Trophoblast cell (in vitro differentiated cells and primary cell): Measurements from ENCODE around the gene DOP1A.

ENCODE experiments used
- DNase-seq, 2 donors: peaks; one replicate each; pipeline ENCODE4 v3.0.0-alpha.2; 2016
- H2AFZ ChIP-seq: 2 replicates; pipeline ENCODE4 v1.6.1; 2013; ENCODE audit warnings: low read length, moderate library complexity, mild to moderate bottlenecking; ENCODE audit not compliant: insufficient read depth, poor library complexity
- H2AK5ac ChIP-seq: 2 replicates; pipeline ENCODE4 v1.6.1; 2013; ENCODE audit warnings: mild to moderate bottlenecking, low read length
- H2BK120ac ChIP-seq: 2 replicates; pipeline ENCODE4 v1.6.1; 2013; ENCODE audit warnings: low read length, mild to moderate bottlenecking, moderate library complexity; ENCODE audit not compliant: insufficient read depth, poor library complexity
- H2BK12ac ChIP-seq: 2 replicates; pipeline ENCODE4 v1.6.1; 2013; ENCODE audit warnings: mild to moderate bottlenecking, low read length, moderate library complexity
- H2BK5ac ChIP-seq: 2 replicates; pipeline ENCODE4 v1.6.1; 2013; ENCODE audit warnings: low read length, low read depth, moderate library complexity, mild to moderate bottlenecking; ENCODE audit not compliant: poor library complexity
- H3K14ac ChIP-seq: 2 replicates; pipeline ENCODE4 v1.6.1; 2013; ENCODE audit warnings: mild to moderate bottlenecking, low read length
- H3K18ac ChIP-seq: 2 replicates; pipeline ENCODE4 v1.6.1; 2013; ENCODE audit warnings: mild to moderate bottlenecking, low read length
- H3K23ac ChIP-seq: 2 replicates; pipeline ENCODE4 v1.6.1; 2013; ENCODE audit warnings: low read length
- H3K27ac ChIP-seq: 2 replicates; pipeline ENCODE4 v1.5.1; 2013; ENCODE audit warnings: low read depth, mild to moderate bottlenecking, inconsistent platforms, low read length, moderate library complexity
- H3K27me3 ChIP-seq: 2 replicates; pipeline ENCODE4 v1.6.1; 2013; ENCODE audit warnings: inconsistent platforms, mild to moderate bottlenecking, low read length, moderate library complexity; ENCODE audit not compliant: insufficient read depth
- H3K36me3 ChIP-seq, 2 experiments: 1 replicate in 1 of 2; 2 replicates in 1 of 2; pipeline ENCODE4 v1.6.1; 2013; ENCODE audit warnings: low read length in 2 of 2, mild to moderate bottlenecking in 2 of 2, moderate library complexity in 1 of 2; ENCODE audit not compliant: insufficient read depth in 2 of 2, control insufficient read depth in 1 of 2
- H3K4ac ChIP-seq: 2 replicates; pipeline ENCODE4 v1.6.1; 2013; ENCODE audit warnings: low read depth, mild to moderate bottlenecking, low read length, moderate library complexity
- H3K4me1 ChIP-seq, 2 experiments: 1 replicate in 1 of 2; 2 replicates in 1 of 2; pipeline ENCODE4 v1.6.1; 2013; ENCODE audit warnings: low read length in 2 of 2, mild to moderate bottlenecking in 2 of 2, moderate library complexity in 1 of 2; ENCODE audit not compliant: insufficient read depth in 2 of 2, control insufficient read depth in 1 of 2
- H3K4me2 ChIP-seq: 2 replicates; pipeline ENCODE4 v1.6.1; 2013; ENCODE audit warnings: inconsistent platforms, mild to moderate bottlenecking, low read length, moderate library complexity
- H3K4me3 ChIP-seq: 2 replicates; pipeline ENCODE4 v1.5.1; 2013; ENCODE audit warnings: mild to moderate bottlenecking, low read depth, low read length, inconsistent platforms
- H3K79me1 ChIP-seq: one replicate; pipeline ENCODE4 v1.6.1; 2013; ENCODE audit warnings: low read length
- H3K79me2 ChIP-seq: 2 replicates; pipeline ENCODE4 v1.6.1; 2013; ENCODE audit warnings: low read length, mild to moderate bottlenecking; ENCODE audit not compliant: control insufficient read depth, insufficient read depth, poor library complexity
- H3K9ac ChIP-seq: 2 replicates; pipeline ENCODE4 v1.6.1; 2013; ENCODE audit warnings: mild to moderate bottlenecking, low read length
- H3K9me3 ChIP-seq: 2 replicates; pipeline ENCODE4 v1.6.1; 2013; ENCODE audit warnings: low read depth, mild to moderate bottlenecking, control low read depth, inconsistent platforms, low read length; ENCODE audit not compliant: insufficient read depth
- H4K12ac ChIP-seq: 2 replicates; pipeline ENCODE4 v1.6.1; 2013; ENCODE audit warnings: low read depth, mild to moderate bottlenecking, low read length, moderate library complexity
- H4K8ac ChIP-seq: 2 replicates; pipeline ENCODE4 v1.6.1; 2013; ENCODE audit warnings: low read depth, mild to moderate bottlenecking, low read length, moderate library complexity
- H4K91ac ChIP-seq: one replicate; pipeline ENCODE4 v1.6.1; 2013; ENCODE audit warnings: low read depth, mild to moderate bottlenecking, low read length, moderate library complexity
- WGBS: extraction: QIAGEN DNeasy Blood & Tissue Kit; methylation state at CpG from one replicate; pipeline ENCODE4 v1.1.7; 2013; ENCODE audit warnings: missing lambda C conversion rate; ENCODE audit not compliant: insufficient read length, insufficient coverage; ENCODE audit errors: extremely low coverage; 5-methylcytosine and 5-hydroxymethylcytosine counted together

The DOP1A gene

GRCh38 chr6:83069633-83070032 lies 2.2 kb downstream of the DOP1A start:
- no peak overlapping the region for H4K91ac ChIP-seq
- H2AK5ac ChIP-seq, result no peak overlapping the region
- H4K8ac ChIP-seq, result no peak overlapping the region
- H3K36me3 ChIP-seq, result no peaks in the 10 kb centered on the region
- no peak overlapping the region for H2BK120ac ChIP-seq
- H4K12ac ChIP-seq, result no peak overlapping the region
- H2AFZ ChIP-seq, result no peak overlapping the region
- no peak for DNase-seq
- H3K4ac ChIP-seq, result no peak overlapping the region
- no peak overlapping the region for H2BK12ac ChIP-seq
- H3K23ac ChIP-seq, result no peak overlapping the region
- H3K4me3 ChIP-seq, result no peak overlapping the region
- no peaks in the 10 kb centered on the region for H3K9me3 ChIP-seq
- H3K9ac ChIP-seq, result no peak overlapping the region
- no peak overlapping the region for H2BK5ac ChIP-seq
- H3K4me1 ChIP-seq, result peaks cover 2% of the 10 kb centered on the region in 2 experiments
- peaks cover 3% of the 10 kb centered on the region for H3K79me2 ChIP-seq
- H3K27ac ChIP-seq, result no peak overlapping the region
- no peak overlapping the region for H3K14ac ChIP-seq
- no peak overlapping the region for H3K4me2 ChIP-seq
- peaks cover 6% of the 10 kb centered on the region for H3K79me1 ChIP-seq
- no peak overlapping the region for H3K18ac ChIP-seq
- H3K27me3 ChIP-seq, result no peaks in the 10 kb centered on the region

DNA sequence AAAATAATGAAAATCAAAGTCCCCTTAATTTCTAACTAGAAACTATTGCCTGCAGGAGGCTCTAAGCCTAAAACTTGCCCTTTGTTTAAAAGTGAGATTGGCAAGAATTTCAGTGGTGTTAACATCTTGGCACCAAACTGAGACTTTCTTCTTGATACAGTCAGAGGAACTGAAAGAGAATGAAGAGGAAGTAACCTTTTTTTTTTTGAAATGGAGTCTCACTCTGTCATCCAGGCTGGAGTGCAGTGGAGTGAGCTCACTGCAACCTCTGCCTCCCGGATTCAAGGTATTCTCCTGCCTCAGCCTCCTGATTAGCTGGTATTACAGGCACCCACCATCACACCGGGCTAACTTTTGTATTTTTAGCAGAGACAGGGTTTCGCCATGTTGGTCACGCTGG lies 3.6 kb downstream of the DOP1A start:
- Histone ChIP-seq H3K4me3 (no peak overlapping the region), H3K36me3 (no peaks in the 10 kb centered on the region), H3K4me2 (no peak overlapping the region), H3K27ac (no peak overlapping the region), H3K9ac (no peak overlapping the region), H3K18ac (no peak overlapping the region), H3K27me3 (no peaks in the 10 kb centered on the region), H3K9me3 (no peaks in the 10 kb centered on the region), H3K14ac (no peak overlapping the region), H2BK12ac (no peak overlapping the region), H3K79me2 (peaks cover 1% of the 10 kb centered on the region), H2BK120ac (no peak overlapping the region), H2BK5ac (no peak overlapping the region), H4K12ac (no peak overlapping the region), H2AK5ac (no peak overlapping the region), H3K79me1 (peaks cover 2% of the 10 kb centered on the region), H2AFZ (no peak overlapping the region), H3K4me1 (no peaks in the 10 kb centered on the region), H3K4ac (no peak overlapping the region), H4K8ac (no peak overlapping the region), H4K91ac (no peak overlapping the region), H3K23ac (no peak overlapping the region)
- no CpG with 5 or more reads among the region's 4 CpGs for WGBS
- no peak for DNase-seq

DNA sequence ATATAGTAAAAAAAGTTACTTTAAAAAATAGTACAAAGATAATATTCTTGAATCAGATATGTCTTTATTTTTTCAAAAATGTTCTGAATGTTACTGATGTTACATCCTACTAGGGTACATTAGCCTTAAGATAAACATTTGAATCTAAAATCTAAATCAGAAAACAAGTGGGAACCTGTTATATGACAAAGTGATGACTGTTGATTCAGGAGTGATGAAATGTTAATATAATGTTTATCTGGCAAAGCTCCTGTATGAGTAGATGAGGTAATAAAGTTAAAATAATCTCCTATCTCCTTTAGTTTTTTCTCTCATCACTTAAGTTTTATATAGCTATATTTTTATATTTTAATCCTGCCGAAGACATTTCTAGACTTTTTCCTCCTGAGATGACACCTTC lies 4.2 kb downstream of the DOP1A start:
- H3K9me3 ChIP-seq, result no peaks in the 10 kb centered on the region
- WGBS, result no CpG with 5 or more reads among the region's 1 CpG
- H2BK12ac ChIP-seq, result no peak overlapping the region
- no peak overlapping the region for H3K18ac ChIP-seq
- no peak overlapping the region for H3K4ac ChIP-seq
- no peak overlapping the region for H3K4me3 ChIP-seq
- H4K8ac ChIP-seq, result no peak overlapping the region
- no peak overlapping the region for H3K4me2 ChIP-seq
- H3K27ac ChIP-seq, result no peak overlapping the region
- no peak overlapping the region for H2BK120ac ChIP-seq
- no peaks in the 10 kb centered on the region for H3K4me1 ChIP-seq
- peaks cover 2% of the 10 kb centered on the region for H3K79me1 ChIP-seq
- H3K36me3 ChIP-seq, result no peaks in the 10 kb centered on the region
- peaks cover 1% of the 10 kb centered on the region for H3K79me2 ChIP-seq
- DNase-seq, result no peak
- H3K14ac ChIP-seq, result no peak overlapping the region
- no peaks in the 10 kb centered on the region for H3K27me3 ChIP-seq
- no peak overlapping the region for H2AK5ac ChIP-seq
- no peak overlapping the region for H4K12ac ChIP-seq
- no peak overlapping the region for H2AFZ ChIP-seq
- H3K9ac ChIP-seq, result no peak overlapping the region
- H2BK5ac ChIP-seq, result no peak overlapping the region
- no peak overlapping the region for H4K91ac ChIP-seq
- H3K23ac ChIP-seq, result no peak overlapping the region

DNA sequence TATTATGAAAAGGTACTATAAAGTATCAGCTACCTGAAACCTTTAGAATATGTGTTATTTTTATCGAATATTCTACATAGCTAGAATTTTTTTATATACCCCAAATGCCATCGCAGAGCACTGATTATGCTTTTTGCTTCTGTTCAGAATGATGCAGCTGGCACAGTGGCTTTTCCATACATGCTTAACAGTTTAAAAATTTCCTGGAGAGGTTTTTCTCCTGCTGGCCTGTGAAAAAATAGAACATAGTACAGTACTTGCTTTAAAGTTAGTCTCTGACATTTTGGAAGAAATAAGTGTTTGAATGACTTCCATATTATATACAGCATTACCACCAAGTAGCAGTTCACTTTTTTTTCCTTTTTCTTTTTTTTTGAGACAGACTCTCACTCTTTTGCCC lies 5.3 kb downstream of the DOP1A start:
- Histone ChIP-seq H3K9me3 (no peaks in the 10 kb centered on the region), H2AFZ (no peak overlapping the region), H3K4me1 (no peaks in the 10 kb centered on the region), H3K23ac (no peak overlapping the region), H3K4me3 (no peak overlapping the region), H2BK5ac (no peak overlapping the region), H4K12ac (no peak overlapping the region), H2BK120ac (no peak overlapping the region), H3K79me2 (peaks cover under 1% of the 10 kb centered on the region), H3K79me1 (peaks cover under 1% of the 10 kb centered on the region), H3K27me3 (no peaks in the 10 kb centered on the region), H3K27ac (no peak overlapping the region), H4K91ac (no peak overlapping the region), H2AK5ac (no peak overlapping the region), H3K14ac (no peak overlapping the region), H4K8ac (no peak overlapping the region), H3K4ac (no peak overlapping the region), H3K4me2 (no peak overlapping the region), H3K18ac (no peak overlapping the region), H2BK12ac (no peak overlapping the region), H3K9ac (no peak overlapping the region), H3K36me3 (no peaks in the 10 kb centered on the region)
- no CpG with 5 or more reads among the region's 2 CpGs for WGBS
- DNase-seq, result no peak
